Small intestine (tissue), 7 donors: ENCODE data around the gene ARHGAP35. TPM values are rescaled to one million over a fixed set of nuclear protein-coding genes. Genes with fewer than 3 reads are reported as not detected.
A peak's percentile ranks its signal among the peaks of the same experiment; 100 is the strongest.
"Not testable (repeated sequence)": the region's sequence is repeated elsewhere in the genome, so short reads cannot be mapped to it uniquely, and the experiment has no call there.

Experiments used
- DNase-seq, 2 donors: peaks; one replicate each; pipeline versions ENCODE4 v3.0.0 to v3.0.0-alpha.2; 2013
- FAIRE-seq: peaks from 2 replicates; lab custom pipeline; 2012; peaks lifted over from hg19 to GRCh38; lab: Jason Lieb, UNC
- H3K27ac ChIP-seq, 3 donors: one replicate each; pipeline ENCODE4 v1.5.1; 2013; ENCODE audit warnings: low read length in 2 of 3, mild to moderate bottlenecking in 2 of 3, control low read depth in 1 of 3, inconsistent platforms in 1 of 3, low read depth in 1 of 3, moderate library complexity in 1 of 3
- H3K27me3 ChIP-seq, 3 donors: one replicate each; pipeline ENCODE4 v1.6.1; 2013; ENCODE audit warnings: low read length in 3 of 3, inconsistent platforms in 1 of 3; ENCODE audit not compliant: control insufficient read depth in 3 of 3, insufficient read depth in 3 of 3
- H3K36me3 ChIP-seq, 3 donors: one replicate each; pipeline ENCODE4 v1.6.1; 2013; ENCODE audit warnings: low read length in 3 of 3, inconsistent platforms in 1 of 3, low read depth in 1 of 3, mild to moderate bottlenecking in 1 of 3, moderate library complexity in 1 of 3; ENCODE audit not compliant: control insufficient read depth in 3 of 3, insufficient read depth in 2 of 3
- H3K4me1 ChIP-seq, 3 donors: one replicate each; pipeline ENCODE4 v1.6.1; 2013; ENCODE audit warnings: low read length in 2 of 3, inconsistent platforms in 1 of 3, low read depth in 1 of 3, mild to moderate bottlenecking in 1 of 3, moderate library complexity in 1 of 3; ENCODE audit not compliant: control insufficient read depth in 3 of 3, insufficient read depth in 2 of 3
- H3K4me3 ChIP-seq, 3 donors: one replicate each; pipeline ENCODE4 v1.5.1; 2013; ENCODE audit warnings: low read length in 3 of 3, control low read depth in 1 of 3, inconsistent platforms in 1 of 3, low read depth in 1 of 3, mild to moderate bottlenecking in 1 of 3, moderate library complexity in 1 of 3
- H3K9me3 ChIP-seq, 2 donors: one replicate each; pipeline ENCODE4 v1.6.1; 2013; ENCODE audit warnings: low read depth in 1 of 2, low read length in 1 of 2; ENCODE audit not compliant: control insufficient read depth in 2 of 2, insufficient read depth in 1 of 2
- WGBS, 3 donors: extraction: QIAGEN DNeasy Blood & Tissue Kit; methylation state at CpG; one replicate each; pipeline ENCODE4 v1.1.7; 2013; 5-methylcytosine and 5-hydroxymethylcytosine counted together
- polyA plus RNA-seq, 4 donors: library from polyadenylated mRNA; stranded (reverse) in 3 of 4; unstranded in 1 of 4; fragments of 200-250 nt in 3 of 4; fragments of 120-200 nt in 1 of 4; gene quantifications; one replicate each; pipeline versions ENCODE4 v1.2.1 to v1.2.3, GENCODE V29; 2013
- donor health status: healthy with polysubstance abuse.
- donor health status: control.
- donor health status: control.
- donor health status: Bipolar disorder and iron deficiency.
- donor health status: healthy.

The ARHGAP35 gene
- polyA plus RNA-seq, 4 donors: 12.7 to 46.5 (median 19.6) TPM

DNA sequence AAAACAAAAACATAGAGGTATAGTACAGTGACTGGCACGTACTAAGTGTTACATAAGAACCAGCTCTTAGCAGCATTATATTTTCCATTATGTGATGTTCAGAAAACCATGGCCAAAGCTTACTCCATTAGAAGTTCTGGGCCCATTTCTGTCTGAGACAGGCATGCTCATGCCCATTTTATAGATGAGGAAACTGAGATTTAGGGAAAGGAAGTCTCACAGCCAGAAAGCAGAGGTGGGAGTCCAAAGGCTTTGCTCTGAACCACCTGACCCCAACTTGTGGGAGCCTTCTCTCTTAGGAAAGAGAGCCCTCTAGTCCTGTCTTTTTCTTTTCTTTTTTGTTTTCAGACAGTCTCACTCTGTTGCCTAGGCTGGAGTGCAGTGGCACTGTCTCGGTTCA lies 12.4 kb upstream of the ARHGAP35 start:
- Histone ChIP-seq H3K9me3 (no peaks in the 10 kb centered on the region), H3K4me1 (peaks cover 4 to 10% (median 4%) of the 10 kb centered on the region in 3 donors), H3K27me3 (no peaks in the 10 kb centered on the region), H3K4me3 (no peak overlapping the region), H3K36me3 (peaks cover 0 to 38% (median 0%) of the 10 kb centered on the region in 3 donors), H3K27ac (no peak overlapping the region)
- no peak for FAIRE-seq
- no peak for DNase-seq
- 89 to 97% (median 95%) methylated on average over 2 of the region's 2 CpGs for WGBS, 3 donors

GRCh38 chr19:46849610-46850009 lies 11.2 kb upstream of the ARHGAP35 start:
- no peaks in the 10 kb centered on the region for H3K27me3 ChIP-seq
- H3K36me3 ChIP-seq: peaks cover 0 to 26% (median 0%) of the 10 kb centered on the region in 3 donors
- peak overlapping the region in 2 of 3 donors; percentile 84 to 88 for H3K4me3 ChIP-seq
- WGBS, 3 donors: 48 to 62% (median 60%) methylated on average over 5 of the region's 5 CpGs
- H3K4me1 ChIP-seq: peaks cover 4 to 10% (median 4%) of the 10 kb centered on the region in 3 donors
- H3K9me3 ChIP-seq: no peaks in the 10 kb centered on the region
- peak overlapping the region in 2 of 3 donors; percentile 77 to 79 for H3K27ac ChIP-seq
- FAIRE-seq: no peak
- DNase-seq: no peak

DNA sequence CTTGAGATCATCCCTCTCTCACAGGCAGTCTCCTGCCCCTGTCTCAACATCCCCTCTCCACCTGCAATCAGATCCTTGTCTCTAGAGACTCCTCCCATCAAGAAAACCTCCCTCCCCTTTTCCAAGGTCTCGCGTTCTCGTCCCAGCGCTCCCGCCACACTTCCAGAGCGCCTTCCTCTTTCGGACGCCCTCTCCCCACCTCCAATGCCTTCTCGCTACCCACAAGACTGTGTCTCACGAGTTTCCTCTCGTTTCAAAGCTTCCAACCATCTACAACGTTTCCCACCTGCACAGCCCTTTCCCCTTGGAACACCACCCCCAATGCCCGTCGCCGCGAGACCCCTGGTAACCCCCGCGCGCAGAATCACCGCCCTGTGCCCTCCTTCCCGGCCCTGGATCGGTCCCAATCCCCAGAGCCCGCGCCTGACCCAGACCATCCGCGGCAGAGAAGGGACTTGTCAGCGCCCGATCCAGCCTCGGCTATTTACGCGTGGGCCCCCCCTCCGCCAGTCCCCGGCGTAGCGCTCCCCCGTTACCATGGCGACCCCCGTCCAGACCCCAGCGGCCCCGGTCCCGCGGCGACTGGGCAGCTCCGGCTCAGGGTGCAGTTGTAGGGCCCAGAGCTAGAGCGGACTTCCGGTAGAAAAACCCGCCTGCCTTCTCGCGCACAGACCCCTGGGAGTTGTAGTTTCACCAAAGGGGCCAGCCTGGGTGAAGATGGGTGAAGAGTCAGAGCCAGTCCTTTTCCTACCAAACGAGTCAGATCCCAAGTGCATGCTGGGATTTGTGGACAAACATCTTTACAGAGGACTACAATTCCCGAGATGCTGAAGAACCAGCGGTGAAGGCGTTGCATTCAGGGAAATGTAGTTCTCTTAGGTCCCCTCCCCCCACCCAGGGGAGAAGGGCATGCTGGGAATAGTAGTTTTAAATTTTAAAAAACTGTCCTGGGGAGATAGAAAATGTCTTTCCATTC lies 10.3 kb upstream of the ARHGAP35 start, which contains the start of gene AP2S1:
Gene AP2S1, minus strand, starts transcription at position 619 of the 976 bp plus-strand sequence. Its CDS starts 80 bp downstream, at position 539.
- Histone ChIP-seq H3K27me3 (no peaks in the 10 kb centered on the region), H3K9me3 (no peaks in the 10 kb centered on the region), H3K4me3 (peak within 1 kb of the TSS; percentile 74 to 88 (median 84)), H3K27ac (peak within 1 kb of the TSS; percentile 69 to 79 (median 77)), H3K36me3 (peaks cover 0 to 18% (median 0%) of the 10 kb centered on the region in 3 donors), H3K4me1 (peaks cover 4 to 10% (median 4%) of the 10 kb centered on the region in 3 donors)
- FAIRE-seq (peak; percentile 49), DNase-seq (peak; percentile 99)
- WGBS, 3 donors: 0% methylated on average over 53 of the region's 53 CpGs

GRCh38 chr19:46852830-46853229 lies 8.0 kb upstream of the ARHGAP35 start:
- FAIRE-seq: no peak

GRCh38 chr19:46854698-46855097 lies 6.1 kb upstream of the ARHGAP35 start:
- H3K4me1 ChIP-seq: peaks cover 2 to 14% (median 9%) of the 10 kb centered on the region in 3 donors
- not testable (repeated sequence) for FAIRE-seq, DNase-seq, H3K27me3 ChIP-seq, H3K27ac ChIP-seq, H3K36me3 ChIP-seq, H3K9me3 ChIP-seq, H3K4me3 ChIP-seq
- 66 to 80% (median 69%) methylated on average over 13 of the region's 13 CpGs for WGBS, 3 donors

More at GRCh38 chr19:46852830-46853229, 8.0 kb upstream of the ARHGAP35 start:
- no peak overlapping the region for H3K4me3 ChIP-seq
- H3K4me1 ChIP-seq: peaks cover 4 to 18% (median 8%) of the 10 kb centered on the region in 3 donors
- H3K9me3 ChIP-seq: no peaks in the 10 kb centered on the region
- DNase-seq: no peak
- H3K36me3 ChIP-seq: peaks cover 0 to 2% (median 0%) of the 10 kb centered on the region in 3 donors
- WGBS, 3 donors: 72 to 88% (median 86%) methylated on average over 1 of the region's 1 CpG
- no peak overlapping the region for H3K27ac ChIP-seq
- H3K27me3 ChIP-seq: no peaks in the 10 kb centered on the region

DNA sequence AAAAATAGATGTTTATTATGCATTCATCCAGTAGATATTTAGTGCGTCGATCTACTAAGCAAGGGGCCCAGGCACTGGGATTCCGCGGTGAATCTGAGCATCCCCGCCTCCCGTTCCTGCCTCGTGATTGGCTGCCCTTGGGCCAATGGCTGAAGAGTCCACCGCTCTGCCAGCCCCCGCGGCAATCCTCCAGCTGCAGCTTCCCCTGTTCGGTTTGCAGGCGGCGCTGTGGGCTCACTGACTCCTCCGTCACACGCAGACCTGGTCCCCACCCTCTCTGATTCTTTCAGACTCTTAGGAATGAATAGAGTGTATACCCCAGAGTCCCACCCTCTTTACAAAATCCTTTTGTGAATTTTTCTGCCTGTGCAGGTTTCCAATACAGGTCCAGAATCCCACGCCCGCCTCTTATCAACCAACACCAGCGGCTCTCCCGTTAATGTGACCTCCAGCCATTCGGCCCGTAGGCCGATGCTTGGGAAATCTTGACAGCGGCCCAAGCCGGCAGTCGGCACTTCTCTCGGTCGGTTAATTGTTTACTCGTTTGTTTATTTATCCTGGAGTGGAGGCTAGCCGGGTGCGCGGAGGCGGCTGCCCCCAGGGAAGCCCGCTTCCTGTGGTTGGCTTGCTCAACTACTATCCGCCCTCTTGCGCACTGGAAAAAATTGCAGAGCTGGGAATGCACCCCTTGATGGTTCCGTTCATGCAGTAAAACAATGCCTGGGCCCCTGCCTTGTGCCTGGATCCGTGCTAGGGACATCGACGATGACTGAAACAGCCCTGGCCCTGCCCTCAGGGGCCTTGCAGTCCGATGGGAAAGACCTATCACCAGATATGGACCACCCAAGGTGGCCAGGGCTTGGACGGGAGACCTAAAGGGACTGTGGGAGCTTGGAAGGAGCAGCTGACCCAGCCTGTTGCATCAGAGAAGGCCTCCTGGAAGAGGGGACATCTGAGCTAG lies 4.5 kb upstream of the ARHGAP35 start:
- WGBS, 3 donors: 7 to 15% (median 15%) methylated on average over 41 of the region's 41 CpGs
- peaks cover 0 to 13% (median 8%) of the 10 kb centered on the region in 3 donors for H3K4me1 ChIP-seq
- DNase-seq (peak; percentile 94 to 95), FAIRE-seq (no peak)
- H3K36me3 ChIP-seq: no peaks in the 10 kb centered on the region
- peak overlapping the region in 1 of 3 donors; percentile 44 for H3K4me3 ChIP-seq
- no peaks in the 10 kb centered on the region for H3K9me3 ChIP-seq
- H3K27ac ChIP-seq: peak overlapping the region in 2 of 3 donors; percentile 73 to 91
- no peaks in the 10 kb centered on the region for H3K27me3 ChIP-seq

DNA sequence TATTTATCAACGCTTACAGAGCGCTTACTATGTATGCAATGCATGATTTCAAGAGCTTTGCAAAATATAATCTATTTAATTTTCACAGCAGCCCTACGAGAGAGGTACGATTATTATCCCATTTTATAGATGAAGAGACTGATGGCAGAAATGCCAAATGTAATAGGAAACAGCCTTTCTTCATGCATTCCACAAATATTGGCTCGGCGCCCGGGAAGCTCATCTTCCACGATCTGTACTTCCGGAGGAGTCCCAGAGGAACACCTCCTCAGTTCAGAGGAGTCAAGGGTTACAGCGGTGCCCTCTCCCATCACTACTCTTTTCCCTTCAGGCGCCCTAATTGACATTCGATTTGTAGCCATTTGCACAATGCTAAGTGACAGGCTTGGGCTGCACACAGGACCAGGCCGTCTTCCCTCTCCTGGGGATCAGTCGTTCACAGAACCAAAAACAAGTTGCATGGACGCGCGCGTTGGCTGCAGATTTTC lies 1.1 kb upstream of the ARHGAP35 start:
- 14 to 20% (median 16%) methylated on average over 18 of the region's 18 CpGs for WGBS, 3 donors
- Histone ChIP-seq H3K36me3 (peaks cover 0 to 12% (median 0%) of the 10 kb centered on the region in 3 donors), H3K9me3 (no peaks in the 10 kb centered on the region), H3K27me3 (no peaks in the 10 kb centered on the region), H3K4me3 (peak overlapping the region in 1 of 3 donors; percentile 68), H3K4me1 (peaks cover 3 to 34% (median 25%) of the 10 kb centered on the region in 3 donors), H3K27ac (peak overlapping the region in 2 of 3 donors; percentile 81 to 95)
- DNase-seq: no peak
- FAIRE-seq: no peak
